ENCODE measurements around the gene NT5C1A. TPM values are rescaled to one million over a fixed set of nuclear protein-coding genes. Genes with fewer than 3 reads are reported as not detected.

The NT5C1A gene
- total and polyA plus RNA-seq, 2 experiments from 2014 or later: not detected

DNA sequence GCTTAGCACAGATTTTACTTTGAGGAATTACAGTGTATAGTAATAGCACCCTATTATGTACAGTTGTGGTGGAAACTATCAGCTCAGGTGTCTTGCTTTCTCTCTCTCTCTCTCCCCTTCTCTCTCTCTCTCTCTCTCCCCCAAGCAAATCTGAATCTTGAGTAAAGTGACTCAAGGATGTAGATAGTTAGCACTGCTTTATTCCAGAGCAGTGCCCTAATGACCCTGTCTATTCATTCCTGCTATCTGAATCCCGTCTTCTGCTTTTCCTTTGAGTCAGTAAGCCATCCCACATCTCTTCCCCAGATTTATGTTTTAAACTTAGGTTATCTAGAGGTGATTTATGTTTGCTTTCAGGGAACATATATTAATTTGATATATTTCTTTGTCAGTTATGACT, 24.5 kb upstream of the NT5C1A start:
- no peaks in the 10 kb centered on the region for H3K9me2 ChIP-seq (ENCODE audit: insufficient read depth)
- H3K9ac ChIP-seq: no peak overlapping the region
- H3K4me3 ChIP-seq: no peak overlapping the region
- no peak for DNase-seq
- H3K79me2 ChIP-seq (ENCODE audit: insufficient read depth): no peaks in the 10 kb centered on the region
- no peaks in the 10 kb centered on the region for H3K9me3 ChIP-seq (ENCODE audit: low read depth)
- no peak overlapping the region for H3K27ac ChIP-seq
- H3K36me3 ChIP-seq (ENCODE audit: low read depth): no peaks in the 10 kb centered on the region
- H3K27me3 ChIP-seq (replicated peaks; ENCODE audit: insufficient read depth): peaks cover 67% of the 10 kb centered on the region
- no peaks in the 10 kb centered on the region for H4K20me1 ChIP-seq (ENCODE audit: insufficient read depth)
- no peak overlapping the region for H2AFZ ChIP-seq
- TF ChIP-seq EZH2phosphoT487 (IDR thresholded peaks at IDR 0.05; ENCODE audit: insufficient read depth, low read depth): no peak
- H3K4me2 ChIP-seq (ENCODE audit: unreplicated experiment): no peak overlapping the region
- in situ Hi-C loops (cut with MboI): no loop called here
- H3K4me1 ChIP-seq (ENCODE audit: insufficient read depth): no peaks in the 10 kb centered on the region
- 4 to 5% methylated on average over 1 of the region's 1 CpG for WGBS, 2 experiments (ENCODE audit: low coverage in 1 of 2, low lambda C conversion rate in 2 of 2, missing lambda C conversion rate in 2 of 2)
- H3F3A ChIP-seq (ENCODE audit: insufficient read depth): no peaks in the 10 kb centered on the region

DNA sequence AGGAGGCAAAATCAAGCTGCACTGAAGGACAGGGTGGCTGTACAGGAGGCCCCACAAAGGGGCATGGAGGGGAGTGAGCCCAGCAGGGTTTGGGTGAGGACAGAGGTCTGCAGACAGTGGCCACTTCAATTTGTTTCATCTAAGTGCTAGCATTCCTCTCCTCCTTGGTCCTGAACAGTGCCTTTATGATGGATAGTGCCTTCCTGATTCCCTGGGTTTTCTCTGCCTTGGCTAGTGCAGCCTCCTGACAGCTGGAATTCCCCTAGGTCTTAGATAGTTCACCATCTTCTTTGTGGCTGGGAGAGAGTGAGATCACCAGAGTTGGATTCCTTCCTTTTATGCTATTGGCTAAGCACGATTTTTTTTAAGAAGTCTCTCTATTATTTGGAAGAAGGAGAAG, 23.1 kb upstream of the NT5C1A start:
- Histone ChIP-seq H3K79me2 (ENCODE audit: insufficient read depth) (no peaks in the 10 kb centered on the region), H3K36me3 (ENCODE audit: low read depth) (no peaks in the 10 kb centered on the region), H3K4me3 (no peak overlapping the region), H2AFZ (no peak overlapping the region), H3K27me3 (replicated peaks; ENCODE audit: insufficient read depth) (peaks cover 71% of the 10 kb centered on the region), H3F3A (ENCODE audit: insufficient read depth) (no peaks in the 10 kb centered on the region), H4K20me1 (ENCODE audit: insufficient read depth) (no peaks in the 10 kb centered on the region), H3K27ac (no peak overlapping the region), H3K9ac (no peak overlapping the region), H3K9me3 (ENCODE audit: low read depth) (no peaks in the 10 kb centered on the region), H3K9me2 (ENCODE audit: insufficient read depth) (no peaks in the 10 kb centered on the region), H3K4me2 (ENCODE audit: unreplicated experiment) (no peak overlapping the region), H3K4me1 (ENCODE audit: insufficient read depth) (no peaks in the 10 kb centered on the region)
- TF ChIP-seq EZH2 (IDR thresholded peaks at IDR 0.05; ENCODE audit: insufficient read depth, poor library complexity, severe bottlenecking): no peak
- WGBS, 2 experiments (ENCODE audit: low coverage in 1 of 2, low lambda C conversion rate in 2 of 2, missing lambda C conversion rate in 2 of 2): 17 to 24% methylated on average over 1 of the region's 1 CpG
- no peak for DNase-seq
- in situ Hi-C loops (cut with MboI): no loop called here

DNA sequence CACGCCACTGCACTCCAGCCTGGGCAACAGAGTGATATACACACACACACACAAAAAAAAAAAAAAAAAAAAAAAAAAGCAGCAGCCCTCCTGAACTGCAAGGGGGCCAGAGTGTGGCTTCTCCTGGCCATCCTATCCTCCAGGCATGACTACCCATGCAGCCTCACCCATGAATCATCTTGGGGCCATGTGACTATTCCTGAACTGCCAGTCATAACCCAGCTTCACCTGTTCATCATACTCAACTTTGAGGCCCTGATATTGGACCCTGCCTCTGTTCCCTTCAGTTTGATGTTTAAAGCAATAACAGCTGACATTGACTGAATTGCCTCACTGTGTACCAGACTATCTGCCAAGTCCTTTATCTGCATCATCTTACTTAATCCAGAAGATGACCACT, 22.1 kb upstream of the NT5C1A start:
- no peak overlapping the region for H3K4me3 ChIP-seq
- H3K9me2 ChIP-seq (ENCODE audit: insufficient read depth): no peaks in the 10 kb centered on the region
- no peaks in the 10 kb centered on the region for H4K20me1 ChIP-seq (ENCODE audit: insufficient read depth)
- peaks cover 77% of the 10 kb centered on the region for H3K27me3 ChIP-seq (replicated peaks; ENCODE audit: insufficient read depth)
- TF ChIP-seq EZH2 (IDR thresholded peaks at IDR 0.05; ENCODE audit: insufficient read depth, poor library complexity, severe bottlenecking) (no peak), EZH2phosphoT487 (IDR thresholded peaks at IDR 0.05; ENCODE audit: insufficient read depth, low read depth) (no peak)
- 93 to 100% methylated on average over 1 of the region's 1 CpG for WGBS, 2 experiments (ENCODE audit: low coverage in 1 of 2, low lambda C conversion rate in 2 of 2, missing lambda C conversion rate in 2 of 2)
- H3K9ac ChIP-seq: no peak overlapping the region
- H3K9me3 ChIP-seq (ENCODE audit: low read depth): no peaks in the 10 kb centered on the region
- in situ Hi-C loops (cut with MboI): no loop called here
- H3F3A ChIP-seq (ENCODE audit: insufficient read depth): no peaks in the 10 kb centered on the region
- no peak overlapping the region for H2AFZ ChIP-seq
- no peaks in the 10 kb centered on the region for H3K4me1 ChIP-seq (ENCODE audit: insufficient read depth)
- no peak for DNase-seq
- H3K27ac ChIP-seq: no peak overlapping the region
- no peak overlapping the region for H3K4me2 ChIP-seq (ENCODE audit: unreplicated experiment)
- no peaks in the 10 kb centered on the region for H3K36me3 ChIP-seq (ENCODE audit: low read depth)
- no peaks in the 10 kb centered on the region for H3K79me2 ChIP-seq (ENCODE audit: insufficient read depth)

DNA sequence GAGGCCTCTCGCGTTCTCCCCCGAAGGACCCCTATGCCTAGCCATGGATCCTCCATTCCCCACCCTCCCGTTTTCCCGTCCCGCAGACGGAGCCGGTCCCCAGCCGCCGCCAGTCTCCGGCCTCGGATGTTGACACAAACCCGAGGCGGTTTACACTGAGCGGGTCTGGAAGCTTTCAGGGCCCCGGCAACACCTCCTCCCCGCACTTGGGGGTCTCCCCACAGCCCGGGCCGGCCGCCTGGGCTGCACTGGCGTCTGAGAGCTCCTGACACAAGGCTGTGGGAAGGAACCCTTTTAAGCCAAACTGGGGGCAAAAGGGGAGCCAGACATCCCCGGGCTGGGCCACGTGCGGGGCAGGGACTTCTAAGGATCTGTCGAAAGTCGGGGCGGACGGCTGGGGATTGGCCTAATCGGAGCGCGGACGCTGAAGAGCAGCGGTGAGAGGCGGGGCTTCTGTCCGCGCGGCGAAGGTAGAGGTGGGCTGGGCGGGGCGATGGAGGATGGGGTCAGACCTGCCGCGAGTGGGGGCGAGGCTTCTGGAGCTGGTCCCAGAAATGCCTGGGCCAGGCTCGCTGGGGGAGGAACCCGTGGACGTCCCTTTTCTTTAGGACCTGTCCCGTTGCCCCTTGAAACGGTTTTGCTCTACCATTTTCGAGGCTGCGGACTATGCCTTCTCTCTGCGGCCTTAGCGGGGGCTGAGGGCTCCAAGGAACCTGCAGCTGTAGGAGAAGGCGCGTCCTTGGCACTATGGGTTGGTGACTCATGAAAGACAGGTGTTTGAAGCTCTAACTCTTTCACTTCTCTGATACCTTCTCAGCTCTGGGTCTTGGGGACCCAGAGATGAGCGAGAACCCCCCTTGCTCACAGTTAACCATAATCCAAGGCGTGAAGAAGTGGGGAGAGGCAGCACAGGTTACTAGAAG, 20.5 kb upstream of the NT5C1A start:
- H3K36me3 ChIP-seq (ENCODE audit: low read depth): no peaks in the 10 kb centered on the region
- no peak overlapping the region for H3K4me2 ChIP-seq (ENCODE audit: unreplicated experiment)
- no peak overlapping the region for H3K9ac ChIP-seq
- peak; percentile 78 for TF ChIP-seq EZH2 (IDR thresholded peaks at IDR 0.05; ENCODE audit: insufficient read depth, poor library complexity, severe bottlenecking)
- no peak for TF ChIP-seq EZH2phosphoT487 (IDR thresholded peaks at IDR 0.05; ENCODE audit: insufficient read depth, low read depth)
- no peaks in the 10 kb centered on the region for H3K9me3 ChIP-seq (ENCODE audit: low read depth)
- no peak overlapping the region for H3K27ac ChIP-seq
- H2AFZ ChIP-seq: no peak overlapping the region
- H3F3A ChIP-seq (ENCODE audit: insufficient read depth): no peaks in the 10 kb centered on the region
- no peaks in the 10 kb centered on the region for H3K4me1 ChIP-seq (ENCODE audit: insufficient read depth)
- DNase-seq: peak; percentile 26
- no peaks in the 10 kb centered on the region for H4K20me1 ChIP-seq (ENCODE audit: insufficient read depth)
- no peaks in the 10 kb centered on the region for H3K79me2 ChIP-seq (ENCODE audit: insufficient read depth)
- WGBS, 2 experiments (ENCODE audit: low coverage in 1 of 2, low lambda C conversion rate in 2 of 2, missing lambda C conversion rate in 2 of 2): 11 to 13% methylated on average over 39 to 56 of the region's 56 CpGs
- no peaks in the 10 kb centered on the region for H3K9me2 ChIP-seq (ENCODE audit: insufficient read depth)
- in situ Hi-C loops (cut with MboI): no loop called here
- no peak overlapping the region for H3K4me3 ChIP-seq
- H3K27me3 ChIP-seq (replicated peaks; ENCODE audit: insufficient read depth): peaks cover 87% of the 10 kb centered on the region

All from GM23248 (cell line).